ENCODE results near the gene SLC6A13.

GRCh38 chr12:203074-203461, 59.6 kb downstream of the SLC6A13 start:
- TF ChIP-seq CTCF (IDR thresholded peaks at IDR 0.05): no peak
- TF ChIP-seq POLR2A (IDR thresholded peaks at IDR 0.05): no peak
- TF ChIP-seq POLR2AphosphoS5 (IDR thresholded peaks at IDR 0.05): no peak
